CD14-positive monocyte (primary cell): ENCODE results near the gene RAB11FIP3. TPM values are rescaled to one million over a fixed set of nuclear protein-coding genes. Genes with fewer than 3 reads are reported as not detected.

ENCODE experiments used
- DNase-seq, 3 donors: peaks; one replicate each; pipeline ENCODE4 v3.0.0-alpha.2; 2011 to 2022
- H2AFZ ChIP-seq: 2 replicates; pipeline ENCODE4 v1.6.0; 2012; ENCODE audit warnings: mild to moderate bottlenecking, low read depth, low read length, inconsistent platforms; ENCODE audit not compliant: insufficient read depth, poor library complexity, severe bottlenecking
- H3K27ac ChIP-seq, 2 donors: 1 replicate in 1 of 2; 2 replicates in 1 of 2; pipeline ENCODE4 v1.5.1; 2012 to 2013; ENCODE audit warnings: low read length in 2 of 2, control low read depth in 1 of 2, inconsistent platforms in 1 of 2, low read depth in 1 of 2, mild to moderate bottlenecking in 1 of 2
- H3K27me3 ChIP-seq, 2 donors: one replicate each; pipeline versions ENCODE4 v1.6.0 to v1.6.1; 2011 to 2013; ENCODE audit warnings: low read length in 2 of 2; ENCODE audit not compliant: control insufficient read depth in 2 of 2, insufficient read depth in 2 of 2
- H3K36me3 ChIP-seq, 2 donors: replicated peaks in 1 of 2; 1 replicate in 1 of 2; 2 replicates in 1 of 2; pipeline versions ENCODE4 v1.5.1 to v1.6.1; 2012 to 2013; ENCODE audit warnings: low read length in 2 of 2, control low read depth in 1 of 2, inconsistent platforms in 1 of 2, mild to moderate bottlenecking in 1 of 2; ENCODE audit not compliant: insufficient read depth in 2 of 2, control insufficient read depth in 1 of 2
- H3K4me1 ChIP-seq, 2 donors: 1 replicate in 1 of 2; 2 replicates in 1 of 2; pipeline versions ENCODE4 v1.5.1 to v1.6.1; 2012 to 2013; ENCODE audit warnings: low read length in 2 of 2, control low read depth in 1 of 2, inconsistent platforms in 1 of 2, mild to moderate bottlenecking in 1 of 2, moderate library complexity in 1 of 2; ENCODE audit not compliant: insufficient read depth in 2 of 2, control insufficient read depth in 1 of 2
- H3K4me2 ChIP-seq: replicated peaks from 2 replicates; pipeline ENCODE3; 2012; ENCODE audit warnings: low read length, moderate library complexity, mild to moderate bottlenecking; ENCODE audit not compliant: poor library complexity, severe bottlenecking; ENCODE audit errors: extremely low read depth
- H3K4me3 ChIP-seq, 3 experiments: fragments of 200-600 bp in 1 of 3; sonication (generic) in 1 of 3; replicated peaks in 1 of 3; 1 replicate in 2 of 3; 2 replicates in 1 of 3; pipeline ENCODE4 v1.5.1; 2011 to 2013; ENCODE audit warnings: low read length in 3 of 3, mild to moderate bottlenecking in 3 of 3, control low read depth in 2 of 3, low read depth in 2 of 3, inconsistent platforms in 1 of 3, moderate library complexity in 1 of 3
- H3K79me2 ChIP-seq: 2 replicates; pipeline ENCODE4 v1.6.0; 2012; ENCODE audit warnings: mild to moderate bottlenecking, control low read depth, inconsistent platforms, low read length, moderate library complexity; ENCODE audit not compliant: insufficient read depth
- H3K9ac ChIP-seq: 2 replicates; pipeline ENCODE4 v1.6.0; 2017; ENCODE audit warnings: low read length, mild to moderate bottlenecking; ENCODE audit not compliant: insufficient read depth, poor library complexity, severe bottlenecking
- H3K9me3 ChIP-seq, 2 donors: replicated peaks in 1 of 2; 1 replicate in 1 of 2; 2 replicates in 1 of 2; pipeline versions ENCODE4 v1.5.1 to v1.6.1; 2012 to 2013; ENCODE audit warnings: low read length in 2 of 2, control low read depth in 1 of 2; ENCODE audit not compliant: control insufficient read depth in 1 of 2, insufficient read depth in 1 of 2
- H4K20me1 ChIP-seq: 2 replicates; pipeline ENCODE4 v1.6.0; 2012; ENCODE audit warnings: mild to moderate bottlenecking, low read length, control low read depth, moderate library complexity; ENCODE audit not compliant: insufficient read depth
- H3K27ac Mint-ChIP-seq, 7 donors: one replicate each; pipeline ENCODE4 v1.8.0; 2020; ENCODE audit warnings: mild to moderate bottlenecking in 7 of 7, mixed read lengths in 7 of 7, moderate library complexity in 6 of 7, inconsistent platforms in 2 of 7
- H3K27me3 Mint-ChIP-seq, 3 donors: one replicate each; pipeline ENCODE4 v1.8.0; 2021 to 2022; ENCODE audit warnings: low read depth in 3 of 3, mild to moderate bottlenecking in 3 of 3, mixed read lengths in 3 of 3, moderate library complexity in 3 of 3, inconsistent platforms in 1 of 3
- H3K36me3 Mint-ChIP-seq, 2 donors: one replicate each; pipeline ENCODE4 v1.8.0; 2020; ENCODE audit warnings: mixed read lengths in 2 of 2, inconsistent platforms in 1 of 2, mild to moderate bottlenecking in 1 of 2
- H3K4me1 Mint-ChIP-seq: one replicate; pipeline ENCODE4 v1.8.0; 2020; ENCODE audit warnings: mild to moderate bottlenecking, mixed read lengths
- H3K4me3 Mint-ChIP-seq, 2 donors: one replicate each; pipeline ENCODE4 v1.8.0; 2020; ENCODE audit warnings: mild to moderate bottlenecking in 2 of 2, mixed read lengths in 2 of 2, moderate library complexity in 1 of 2
- H3K9me3 Mint-ChIP-seq, 7 donors: one replicate each; pipeline ENCODE4 v1.8.0; 2020 to 2022; ENCODE audit warnings: mixed read lengths in 7 of 7, mild to moderate bottlenecking in 6 of 7, moderate library complexity in 6 of 7, inconsistent platforms in 2 of 7
- CTCF ChIP-seq: fragments of 200-600 bp; IDR thresholded peaks from one replicate; pipeline ENCODE4 v1.8.0; 2022; ENCODE audit warnings: antibody characterized with exemption, mild to moderate bottlenecking
- WGBS: methylation state at CpG from one replicate; pipeline ENCODE4 v1.1.5; 2013; ENCODE audit warnings: missing lambda C conversion rate; ENCODE audit not compliant: insufficient coverage; 5-methylcytosine and 5-hydroxymethylcytosine counted together
- intact Hi-C, 2 donors: fragments of 100-400 bp; cut with micrococcal nuclease; formaldehyde crosslinking; loops; one replicate each; pipeline versions ENCODE4 v1.15.0 to v1.15.1; 2023
- polyA plus RNA-seq, 3 donors: library from polyadenylated mRNA; depleted of rRNA in 1 of 3; unstranded in 2 of 3; stranded (reverse) in 1 of 3; fragments of 300-500 nt in 2 of 3; fragments of >200 nt in 1 of 3; fragmentation: Illumina TruSeq in 2 of 3; gene quantifications; 1 replicate in 2 of 3; 2 replicates in 1 of 3; pipeline ENCODE4 v1.2.3, GENCODE V29; 2012 to 2021

Gene RAB11FIP3
- polyA plus RNA-seq, 3 donors: 0.37 to 7.5 (median 0.49) TPM

- H3K4me2 ChIP-seq: no peak overlapping the region
- no peaks in the 10 kb centered on the region for H3K27me3 ChIP-seq
- TF ChIP-seq CTCF: no peak
- peaks cover 0 to 3% (median 0%) of the 10 kb centered on the region in 3 donors for H3K27me3 Mint-ChIP-seq
- intact Hi-C loops: no loop called here
- no peak overlapping the region for H3K27ac ChIP-seq
- peaks cover 14 to 21% of the 10 kb centered on the region in 2 donors for H3K4me1 ChIP-seq
- H3K9ac ChIP-seq: no peak overlapping the region
- peak overlapping the region in 2 of 7 donors; percentile 14 to 48 for H3K27ac Mint-ChIP-seq
- no peaks in the 10 kb centered on the region for H4K20me1 ChIP-seq
- no peaks in the 10 kb centered on the region for H3K79me2 ChIP-seq
- 87% methylated on average over 9 of the region's 10 CpGs for WGBS
- H3K4me1 Mint-ChIP-seq: peaks cover 14% of the 10 kb centered on the region
- H2AFZ ChIP-seq: no peak overlapping the region
- no peaks in the 10 kb centered on the region for H3K36me3 ChIP-seq
- DNase-seq: no peak
- peaks cover 0 to 3% of the 10 kb centered on the region in 2 donors for H3K9me3 ChIP-seq
- H3K9me3 Mint-ChIP-seq: peaks cover 0 to 9% (median 4%) of the 10 kb centered on the region in 7 donors
- peaks cover 0 to 6% of the 10 kb centered on the region in 2 donors for H3K36me3 Mint-ChIP-seq
- no peak overlapping the region for H3K4me3 Mint-ChIP-seq
- H3K4me3 ChIP-seq: no peak overlapping the region
Measured at GRCh38 chr16:389352-389751, 36.1 kb upstream of the RAB11FIP3 start.

- Histone ChIP-seq H2AFZ (no peak overlapping the region), H3K4me1 (peaks cover 16 to 17% of the 10 kb centered on the region in 2 donors), H3K79me2 (no peaks in the 10 kb centered on the region), H4K20me1 (no peaks in the 10 kb centered on the region), H3K4me3 (no peak overlapping the region), H3K4me2 (no peak overlapping the region), H3K9ac (no peak overlapping the region), H3K27me3 (no peaks in the 10 kb centered on the region), H3K9me3 (peaks cover 0 to 3% of the 10 kb centered on the region in 2 donors), H3K27ac (no peak overlapping the region), H3K36me3 (no peaks in the 10 kb centered on the region)
- WGBS: 65% methylated on average over 3 of the region's 7 CpGs
- Mint-ChIP-seq H3K9me3 (peaks cover 0 to 9% (median 4%) of the 10 kb centered on the region in 7 donors), H3K4me3 (no peak overlapping the region), H3K4me1 (peaks cover 15% of the 10 kb centered on the region), H3K27me3 (peaks cover 3 to 8% (median 4%) of the 10 kb centered on the region in 3 donors), H3K27ac (peak overlapping the region in 1 of 7 donors; percentile 53), H3K36me3 (peaks cover 0 to 2% of the 10 kb centered on the region in 2 donors)
- peak; percentile 68 for TF ChIP-seq CTCF
- peak; percentile 57 to 80 (median 58) for DNase-seq
- intact Hi-C loops: loop anchor here in 1 of 2 donors (2.0 kb wide), 1 partner anchor 95 kb away; no protein-coding TSS in a partner anchor
Measured at GRCh38 chr16:391885-392335, 33.5 kb upstream of the RAB11FIP3 start.
